ENCODE results near the gene HYDIN. TPM values are rescaled to one million over a fixed set of nuclear protein-coding genes. Genes with fewer than 3 reads are reported as not detected.

HYDIN gene
- polyA plus RNA-seq, 2 of the 4 experiments (the other 2 are of a cell fraction): 0.23 to 0.41 TPM

- Histone ChIP-seq H3K9me3 (no peaks in the 10 kb centered on the region), H3K27ac (no peak overlapping the region), H3K4me2 (no peak overlapping the region), H3K4me3 (no peak overlapping the region), H3K4me1 (no peaks in the 10 kb centered on the region)
- FAIRE-seq (no peak), ATAC-seq (peak; percentile 35 to 55; a peak in 3 of 6 replicates), DNase-seq (ENCODE audit: low read depth in 1 of 2, low spot score in 1 of 2) (no peak)
- POLR2A ChIA-PET: no interaction called here
- 75% methylated on average over 16 of the region's 16 CpGs for WGBS (ENCODE audit: missing lambda C conversion rate)
- no peak for TF ChIP-seq SMC3 (IDR thresholded peaks at IDR 0.05)
- 0 out of 5 replicates have a peak, but pooled peaks of 1 of the 2 experiments have one; percentile 6 for TF ChIP-seq JUN (IDR thresholded peaks at IDR 0.05)
- CTCF ChIA-PET: interaction anchor here (1.2 to 11.2 kb wide), 4 partner anchors 19 to 569 kb away, joined by 3 to 76 read pairs (median 4); partner anchors contain the start of gene CALB2
Observed at GRCh38 chr16:70789595-70790447, 440.7 kb downstream of the HYDIN start.

- peak; percentile 13 for FAIRE-seq
- no peaks in the 10 kb centered on the region for H3K9me3 ChIP-seq
- ChIA-PET CTCF (interaction anchor here (1.4 to 11.2 kb wide), 4 partner anchors 9 to 570 kb away, joined by 4 to 76 read pairs (median 5); partner anchors contain the start of gene CALB2), POLR2A (no interaction called here)
- peak; percentile 54 to 79; a peak in 4 of 6 replicates for ATAC-seq
- no peak overlapping the region for H3K4me3 ChIP-seq
- no peak overlapping the region for H3K27ac ChIP-seq
- WGBS (ENCODE audit: missing lambda C conversion rate): 61% methylated on average over 18 of the region's 18 CpGs
- no peaks in the 10 kb centered on the region for H3K4me1 ChIP-seq
- no peak overlapping the region for H3K4me2 ChIP-seq
- peak; percentile 59 to 79 for DNase-seq (ENCODE audit: low read depth in 1 of 2, low spot score in 1 of 2)
- TF ChIP-seq CBX2 (IDR thresholded peaks at IDR 0.05; ENCODE audit: borderline replicate concordance, low read depth) (no peak), FOSB (CRISPR knock-in tag; IDR thresholded peaks at IDR 0.05) (peak; percentile 71; the same call in 1 of the 2 replicates), CEBPB (IDR thresholded peaks at IDR 0.05) (no peak), EP300 (IDR thresholded peaks at IDR 0.05) (no peak), CHD4 (IDR thresholded peaks at IDR 0.05; ENCODE audit: borderline replicate concordance) (no peak), POLR2AphosphoS2 (conservative IDR thresholded peaks at IDR 0.05; ENCODE audit: low read length) (peak; percentile 99), TP53 (CRISPR knock-in tag; IDR thresholded peaks at IDR 0.05) (no peak), KDM1A (IDR thresholded peaks at IDR 0.05; ENCODE audit: low read depth) (no peak), CBX8 (IDR thresholded peaks at IDR 0.05) (no peak), SMC3 (IDR thresholded peaks at IDR 0.05) (no peak; the same call in 2 of the 3 replicates), JUN (IDR thresholded peaks at IDR 0.05) (peak in 1 of 2 experiments; percentile 60; a peak in 2 of 5 replicates), NPAS2 (CRISPR knock-in tag; IDR thresholded peaks at IDR 0.05; ENCODE audit: borderline replicate concordance) (no peak), RFX5 (IDR thresholded peaks at IDR 0.05) (no peak), RARB (CRISPR knock-in tag; IDR thresholded peaks at IDR 0.05) (no peak), ZNF302 (CRISPR knock-in tag; IDR thresholded peaks at IDR 0.05) (no peak), ELK1 (IDR thresholded peaks at IDR 0.05; ENCODE audit: low read depth, low read length) (no peak), NR3C1 (IDR thresholded peaks at IDR 0.05) (no peak), FOSL2 (IDR thresholded peaks at IDR 0.05) (no peak), FOSL2 (CRISPR knock-in tag; IDR thresholded peaks at IDR 0.05) (no peak), POLR2A (IDR thresholded peaks at IDR 0.05; ENCODE audit: low read length) (no peak), ESRRA (IDR thresholded peaks at IDR 0.05; ENCODE audit: borderline replicate concordance, low read length) (no peak), SREBF2 (IDR thresholded peaks at IDR 0.05) (peak; percentile 75), EHF (CRISPR knock-in tag; IDR thresholded peaks at IDR 0.05) (no peak), ATOH8 (CRISPR knock-in tag; IDR thresholded peaks at IDR 0.05; ENCODE audit: low read depth) (no peak), ZSCAN20 (CRISPR knock-in tag; IDR thresholded peaks at IDR 0.05) (no peak), RNF2 (IDR thresholded peaks at IDR 0.05; ENCODE audit: borderline replicate concordance, low read depth) (no peak), HDAC2 (IDR thresholded peaks at IDR 0.05) (no peak), USF2 (IDR thresholded peaks at IDR 0.05) (no peak), MAZ (IDR thresholded peaks at IDR 0.05; ENCODE audit: borderline replicate concordance, low read depth, low read length) (no peak), HES2 (IDR thresholded peaks at IDR 0.05) (no peak), MAFK (IDR thresholded peaks at IDR 0.05; ENCODE audit: partially characterized antibody) (peak; percentile 54), NFE2L2 (conservative IDR thresholded peaks at IDR 0.05; ENCODE audit: low read length) (no peak), PBX3 (IDR thresholded peaks at IDR 0.05) (0 out of 2 replicates have a peak, but pooled peaks have one; percentile 15)
Observed at GRCh38 chr16:70788668-70789594, 441.6 kb downstream of the HYDIN start.

Data from A549 (cell line).